WTC11 (cell line): ENCODE results near the gene PCTP.

Source experiments
- SP1 ChIP-seq: sonication (generic); formaldehyde crosslinking; conservative IDR thresholded peaks from 2 replicates; pipeline ENCODE4 v1.8.1; 2022; ENCODE audit warnings: missing genetic modification reagents
- ZNF423 ChIP-seq: fragments of 250-450 bp; sonication (Bioruptor Pico); IDR thresholded peaks from 2 replicates; pipeline ENCODE4 v2.1.2; 2022; ENCODE audit warnings: mild to moderate bottlenecking, moderate library complexity

DNA sequence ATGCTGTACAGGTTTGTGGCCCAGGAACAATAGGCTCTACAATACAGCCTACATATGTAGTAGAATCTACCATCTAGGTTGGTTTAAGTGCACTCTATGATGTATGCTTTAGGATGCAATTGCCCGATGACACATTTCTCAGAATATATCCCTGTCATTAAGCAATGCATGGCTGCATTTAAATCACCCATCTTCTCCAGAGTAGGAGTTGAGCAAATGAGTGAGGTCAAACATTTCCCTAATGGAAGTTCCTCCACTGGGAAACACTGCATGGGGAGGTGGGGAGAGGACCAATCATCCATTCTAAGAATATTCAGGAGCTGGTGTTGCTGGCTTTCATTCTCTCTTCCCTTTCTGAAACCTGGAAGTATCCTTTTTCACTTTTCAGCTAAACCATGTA is 2.0 kb upstream of the PCTP start:
- TF ChIP-seq ZNF423 (CRISPR knock-in tag): no peak
- TF ChIP-seq SP1: no peak
